Prostate gland (tissue), 2 donors: ENCODE measurements around the gene TSGA10.
"Not testable (repeated sequence)": the region's sequence is repeated elsewhere in the genome, so short reads cannot be mapped to it uniquely, and the experiment has no call there.

Experiments
- POLR2A ChIP-seq: fragments of 450-650 bp; IDR thresholded peaks from one replicate; pipeline ENCODE4 v1.6.1; 2016; ENCODE audit warnings: antibody characterized with exemption, mild to moderate bottlenecking
- POLR2AphosphoS5 ChIP-seq: sonication (generic); formaldehyde crosslinking; IDR thresholded peaks from one replicate; pipeline ENCODE4 v1.6.1; 2017; ENCODE audit warnings: antibody characterized with exemption
- TF ChIP-seq, protein P1 (sequence below), 4 experiments: fragments of 200-600 bp in 2 of 4; fragments of 450-650 bp in 2 of 4; sonication (generic) in 2 of 4; IDR thresholded peaks; 1 replicate in 3 of 4; 2 replicates in 1 of 4; pipeline ENCODE4 v1.5.1; 2016 to 2019; ENCODE audit warnings: antibody characterized with exemption in 4 of 4, mild to moderate bottlenecking in 2 of 4, moderate library complexity in 2 of 4

DNA sequence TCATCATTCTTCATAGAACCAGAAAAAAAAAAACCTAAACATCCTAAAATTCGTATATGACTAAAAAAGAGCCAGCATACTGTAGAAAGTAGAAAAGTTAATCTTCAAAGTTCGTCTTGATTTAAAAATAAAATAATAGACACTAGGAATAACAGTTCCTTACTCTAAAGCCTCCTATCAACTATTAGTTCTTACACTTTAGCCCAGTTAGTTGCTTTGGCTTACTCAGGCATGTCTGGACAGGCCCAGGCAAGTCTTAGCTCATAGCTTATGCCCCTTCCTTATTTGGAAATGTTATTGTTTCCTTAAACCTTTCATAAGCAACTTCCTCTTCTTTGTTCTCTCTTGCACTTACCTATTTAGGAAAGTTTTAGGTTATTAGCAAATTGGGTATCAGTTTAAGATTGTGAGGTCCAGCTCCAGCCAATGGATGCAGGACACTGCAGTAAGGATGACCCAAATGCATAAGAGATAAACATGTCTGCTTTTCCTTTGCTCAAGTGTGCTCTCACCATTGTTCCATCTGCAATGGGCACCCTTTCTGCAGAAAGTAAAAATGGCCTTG, 113.9 kb downstream of the TSGA10 start:
- TF ChIP-seq POLR2A, POLR2AphosphoS5: not testable (repeated sequence)
- TF ChIP-seq, protein P1, sequence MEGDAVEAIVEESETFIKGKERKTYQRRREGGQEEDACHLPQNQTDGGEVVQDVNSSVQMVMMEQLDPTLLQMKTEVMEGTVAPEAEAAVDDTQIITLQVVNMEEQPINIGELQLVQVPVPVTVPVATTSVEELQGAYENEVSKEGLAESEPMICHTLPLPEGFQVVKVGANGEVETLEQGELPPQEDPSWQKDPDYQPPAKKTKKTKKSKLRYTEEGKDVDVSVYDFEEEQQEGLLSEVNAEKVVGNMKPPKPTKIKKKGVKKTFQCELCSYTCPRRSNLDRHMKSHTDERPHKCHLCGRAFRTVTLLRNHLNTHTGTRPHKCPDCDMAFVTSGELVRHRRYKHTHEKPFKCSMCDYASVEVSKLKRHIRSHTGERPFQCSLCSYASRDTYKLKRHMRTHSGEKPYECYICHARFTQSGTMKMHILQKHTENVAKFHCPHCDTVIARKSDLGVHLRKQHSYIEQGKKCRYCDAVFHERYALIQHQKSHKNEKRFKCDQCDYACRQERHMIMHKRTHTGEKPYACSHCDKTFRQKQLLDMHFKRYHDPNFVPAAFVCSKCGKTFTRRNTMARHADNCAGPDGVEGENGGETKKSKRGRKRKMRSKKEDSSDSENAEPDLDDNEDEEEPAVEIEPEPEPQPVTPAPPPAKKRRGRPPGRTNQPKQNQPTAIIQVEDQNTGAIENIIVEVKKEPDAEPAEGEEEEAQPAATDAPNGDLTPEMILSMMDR (IDR thresholded peaks at IDR 0.05) = not testable (repeated sequence)
